OCI-LY7 (cell line): ENCODE measurements around the gene MACC1.
"Not testable (repeated sequence)": the region's sequence is repeated elsewhere in the genome, so short reads cannot be mapped to it uniquely, and the experiment has no call there.

Experiments
- EZH2phosphoT487 ChIP-seq: fragments of 200-600 bp; sonication (generic); IDR thresholded peaks from 2 replicates; pipeline ENCODE4 v1.6.1; 2018; ENCODE audit warnings: low read depth, borderline replicate concordance, mild to moderate bottlenecking, mixed run types, antibody characterized with exemption, low read length, moderate library complexity, mixed read lengths
- TF ChIP-seq, protein P1 (sequence below): fragments of 200-600 bp; sonication (generic); conservative IDR thresholded peaks from 2 replicates; pipeline ENCODE4 v1.5.1; 2014; ENCODE audit warnings: mild to moderate bottlenecking, antibody characterized with exemption, low read length, moderate library complexity, mixed read lengths

DNA sequence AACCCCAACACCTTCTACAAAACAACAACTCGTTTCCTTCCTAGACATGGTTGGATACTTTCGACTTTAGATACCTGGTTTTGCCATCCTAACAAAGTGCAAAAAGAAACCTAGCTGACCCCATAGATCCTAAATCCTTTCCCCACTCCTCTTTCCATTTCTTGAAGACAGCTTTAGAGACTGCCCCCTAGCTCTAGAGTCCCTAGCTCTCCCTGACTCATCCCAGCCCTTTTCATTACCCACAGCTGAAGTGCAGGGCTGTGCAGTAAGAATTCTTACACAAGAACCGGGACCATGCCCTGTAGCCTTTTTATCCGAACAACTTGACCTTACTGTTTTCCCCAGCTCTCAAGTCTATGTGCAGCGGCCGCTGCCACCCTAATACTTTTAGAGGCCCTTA lies 93.1 kb downstream of the MACC1 start:
- not testable (repeated sequence) for TF ChIP-seq EZH2phosphoT487
- TF ChIP-seq, protein P1, sequence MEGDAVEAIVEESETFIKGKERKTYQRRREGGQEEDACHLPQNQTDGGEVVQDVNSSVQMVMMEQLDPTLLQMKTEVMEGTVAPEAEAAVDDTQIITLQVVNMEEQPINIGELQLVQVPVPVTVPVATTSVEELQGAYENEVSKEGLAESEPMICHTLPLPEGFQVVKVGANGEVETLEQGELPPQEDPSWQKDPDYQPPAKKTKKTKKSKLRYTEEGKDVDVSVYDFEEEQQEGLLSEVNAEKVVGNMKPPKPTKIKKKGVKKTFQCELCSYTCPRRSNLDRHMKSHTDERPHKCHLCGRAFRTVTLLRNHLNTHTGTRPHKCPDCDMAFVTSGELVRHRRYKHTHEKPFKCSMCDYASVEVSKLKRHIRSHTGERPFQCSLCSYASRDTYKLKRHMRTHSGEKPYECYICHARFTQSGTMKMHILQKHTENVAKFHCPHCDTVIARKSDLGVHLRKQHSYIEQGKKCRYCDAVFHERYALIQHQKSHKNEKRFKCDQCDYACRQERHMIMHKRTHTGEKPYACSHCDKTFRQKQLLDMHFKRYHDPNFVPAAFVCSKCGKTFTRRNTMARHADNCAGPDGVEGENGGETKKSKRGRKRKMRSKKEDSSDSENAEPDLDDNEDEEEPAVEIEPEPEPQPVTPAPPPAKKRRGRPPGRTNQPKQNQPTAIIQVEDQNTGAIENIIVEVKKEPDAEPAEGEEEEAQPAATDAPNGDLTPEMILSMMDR: not testable (repeated sequence)
